Endothelial cell (in vitro differentiated cells): Measurements from ENCODE around the gene A2ML1. TPM values are rescaled to one million over a fixed set of nuclear protein-coding genes. Genes with fewer than 3 reads are reported as not detected.
"Not testable (repeated sequence)": the region's sequence is repeated elsewhere in the genome, so short reads cannot be mapped to it uniquely, and the experiment has no call there.

Experiments used
- DNase-seq: peaks from one replicate; pipeline ENCODE4 v3.0.0; 2021; ENCODE audit warnings: low spot score
- H3K27ac Mint-ChIP-seq: one replicate; pipeline ENCODE4 v1.8.0; 2021; ENCODE audit warnings: mixed read lengths, inconsistent platforms; ENCODE audit not compliant: unreplicated experiment
- H3K27me3 Mint-ChIP-seq: one replicate; pipeline ENCODE4 v1.8.0; 2021; ENCODE audit warnings: mild to moderate bottlenecking, moderate library complexity, mixed read lengths, inconsistent platforms; ENCODE audit not compliant: unreplicated experiment
- H3K36me3 Mint-ChIP-seq: one replicate; pipeline ENCODE4 v1.8.0; 2021; ENCODE audit warnings: mild to moderate bottlenecking, low read depth, mixed read lengths, inconsistent platforms; ENCODE audit not compliant: unreplicated experiment
- H3K4me1 Mint-ChIP-seq: one replicate; pipeline ENCODE4 v1.8.0; 2021; ENCODE audit warnings: mild to moderate bottlenecking, mixed read lengths, inconsistent platforms; ENCODE audit not compliant: unreplicated experiment
- H3K4me3 Mint-ChIP-seq: one replicate; pipeline ENCODE4 v1.8.0; 2021; ENCODE audit warnings: mild to moderate bottlenecking, mixed read lengths, inconsistent platforms; ENCODE audit not compliant: unreplicated experiment
- H3K9me3 Mint-ChIP-seq: one replicate; pipeline ENCODE4 v1.8.0; 2021; ENCODE audit warnings: mixed read lengths, inconsistent platforms; ENCODE audit not compliant: unreplicated experiment
- total RNA-seq: library from RNA; stranded (reverse); fragmentation: NEBNext Ultra II Directional; extraction: Animal tissue kit (Norgen Biotek cat#: 25700); gene quantifications from one replicate; pipeline ENCODE4 v1.2.1, GENCODE V29; 2021; ENCODE audit not compliant: unreplicated experiment
- TF ChIP-seq, protein P1 (sequence below): fragments of 200-600 bp; sonication (generic); IDR thresholded peaks from one replicate; pipeline ENCODE4 v1.5.0; 2021; ENCODE audit warnings: antibody characterized with exemption; ENCODE audit not compliant: unreplicated experiment

The A2ML1 gene
- total RNA-seq, 1 donor from 2014 or later = not detected

DNA sequence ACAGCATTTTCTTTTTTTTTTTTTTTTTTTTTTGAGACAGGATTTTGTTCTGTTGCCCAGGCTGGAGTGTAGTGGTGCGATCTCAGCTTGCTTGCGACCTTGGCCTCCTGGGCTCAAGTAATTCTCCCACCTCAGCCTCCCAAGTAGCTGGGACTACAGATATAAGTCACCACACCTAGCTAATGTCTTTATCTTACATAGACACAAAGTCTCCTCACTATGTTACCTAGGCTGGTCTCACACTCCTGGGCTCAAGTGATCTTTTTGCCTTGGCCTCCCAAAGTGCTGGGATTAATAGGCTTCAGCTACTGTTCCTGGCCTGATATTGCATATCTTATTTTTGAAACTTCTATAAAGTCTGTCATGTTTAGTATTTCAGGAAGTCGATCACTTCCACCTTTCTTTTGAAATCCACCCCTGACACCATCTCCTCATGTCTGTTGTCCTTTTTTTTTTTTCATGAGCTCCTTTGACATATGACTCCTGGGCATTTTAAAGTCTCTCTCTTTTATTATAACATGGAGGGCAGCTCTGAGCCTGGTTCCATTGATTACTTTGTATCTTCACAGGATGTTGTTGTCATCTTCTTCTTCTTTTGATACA, 5.9 kb upstream of the A2ML1 start:
- Mint-ChIP-seq H3K4me3 (no peak overlapping the region), H3K27ac (no peak overlapping the region), H3K27me3 (no peaks in the 10 kb centered on the region), H3K9me3 (no peaks in the 10 kb centered on the region), H3K36me3 (no peaks in the 10 kb centered on the region), H3K4me1 (no peaks in the 10 kb centered on the region)
- DNase-seq = no peak
- TF ChIP-seq, protein P1, sequence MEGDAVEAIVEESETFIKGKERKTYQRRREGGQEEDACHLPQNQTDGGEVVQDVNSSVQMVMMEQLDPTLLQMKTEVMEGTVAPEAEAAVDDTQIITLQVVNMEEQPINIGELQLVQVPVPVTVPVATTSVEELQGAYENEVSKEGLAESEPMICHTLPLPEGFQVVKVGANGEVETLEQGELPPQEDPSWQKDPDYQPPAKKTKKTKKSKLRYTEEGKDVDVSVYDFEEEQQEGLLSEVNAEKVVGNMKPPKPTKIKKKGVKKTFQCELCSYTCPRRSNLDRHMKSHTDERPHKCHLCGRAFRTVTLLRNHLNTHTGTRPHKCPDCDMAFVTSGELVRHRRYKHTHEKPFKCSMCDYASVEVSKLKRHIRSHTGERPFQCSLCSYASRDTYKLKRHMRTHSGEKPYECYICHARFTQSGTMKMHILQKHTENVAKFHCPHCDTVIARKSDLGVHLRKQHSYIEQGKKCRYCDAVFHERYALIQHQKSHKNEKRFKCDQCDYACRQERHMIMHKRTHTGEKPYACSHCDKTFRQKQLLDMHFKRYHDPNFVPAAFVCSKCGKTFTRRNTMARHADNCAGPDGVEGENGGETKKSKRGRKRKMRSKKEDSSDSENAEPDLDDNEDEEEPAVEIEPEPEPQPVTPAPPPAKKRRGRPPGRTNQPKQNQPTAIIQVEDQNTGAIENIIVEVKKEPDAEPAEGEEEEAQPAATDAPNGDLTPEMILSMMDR = no peak

DNA sequence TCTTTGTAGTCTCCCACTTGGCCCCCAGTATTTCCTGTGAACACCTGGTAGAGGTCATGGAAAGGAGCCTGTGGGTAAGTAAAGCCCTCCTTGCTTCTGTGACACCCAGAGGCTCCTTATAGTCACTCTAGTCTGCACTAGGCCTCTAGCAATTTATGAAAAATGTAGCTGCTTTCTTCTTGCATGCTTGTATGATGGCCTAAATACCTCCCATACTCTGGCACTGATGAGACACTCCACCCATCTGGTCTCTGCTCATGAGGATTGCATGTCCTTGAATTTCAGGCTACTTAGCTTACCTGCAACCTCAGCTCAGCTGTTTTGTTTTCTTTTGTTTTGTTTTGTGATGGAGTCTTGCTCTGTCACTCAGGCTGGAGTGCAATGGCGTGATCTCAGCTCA, 4.6 kb upstream of the A2ML1 start:
- Mint-ChIP-seq H3K9me3 (no peaks in the 10 kb centered on the region), H3K4me3 (no peak overlapping the region), H3K27me3 (no peaks in the 10 kb centered on the region), H3K27ac (no peak overlapping the region), H3K36me3 (no peaks in the 10 kb centered on the region), H3K4me1 (no peaks in the 10 kb centered on the region)
- TF ChIP-seq, protein P1 = no peak
- DNase-seq = no peak

DNA sequence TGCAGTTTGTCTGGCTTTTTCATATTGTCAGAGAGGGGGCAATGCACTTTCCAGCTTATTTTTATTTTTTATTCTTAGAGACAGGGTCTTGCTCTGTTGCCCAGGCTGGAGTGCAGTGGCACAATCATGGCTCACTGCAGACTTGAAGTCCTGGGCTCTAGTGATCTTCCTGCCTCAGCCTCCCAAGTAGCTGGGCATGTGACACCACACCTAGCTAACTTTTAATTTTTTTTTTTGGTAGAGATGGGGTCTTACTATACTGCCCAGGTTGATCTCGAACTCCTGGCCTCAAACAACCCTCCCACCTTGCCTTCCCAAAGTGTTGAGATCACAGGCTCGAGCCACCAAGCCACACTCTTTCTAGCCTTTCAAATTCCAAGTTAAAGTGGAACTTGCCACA, 3.9 kb upstream of the A2ML1 start:
- no peak for DNase-seq
- no peak overlapping the region for H3K4me3 Mint-ChIP-seq
- H3K27me3 Mint-ChIP-seq = peaks cover 2% of the 10 kb centered on the region
- H3K36me3 Mint-ChIP-seq = no peaks in the 10 kb centered on the region
- no peaks in the 10 kb centered on the region for H3K4me1 Mint-ChIP-seq
- no peak overlapping the region for H3K27ac Mint-ChIP-seq
- no peaks in the 10 kb centered on the region for H3K9me3 Mint-ChIP-seq
- TF ChIP-seq, protein P1 = no peak

DNA sequence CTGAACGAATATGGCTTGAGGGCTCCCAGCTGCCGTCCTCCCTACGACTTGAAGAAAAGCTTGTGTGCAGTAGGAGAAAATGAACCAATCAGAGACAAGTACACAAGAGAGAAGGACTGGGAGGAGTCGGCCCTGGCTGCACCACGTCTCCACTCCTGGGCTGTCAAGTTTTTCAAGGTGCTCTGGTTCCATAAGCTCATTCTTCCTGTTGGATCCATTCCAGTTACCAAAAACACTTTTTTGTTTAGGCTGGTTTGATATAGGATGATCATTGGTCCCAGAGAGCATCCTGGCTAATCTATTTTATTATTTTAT, 2.8 kb upstream of the A2ML1 start:
- H3K4me3 Mint-ChIP-seq = no peak overlapping the region
- no peaks in the 10 kb centered on the region for H3K36me3 Mint-ChIP-seq
- no peak for DNase-seq
- H3K27me3 Mint-ChIP-seq = peaks cover 4% of the 10 kb centered on the region
- no peak overlapping the region for H3K27ac Mint-ChIP-seq
- H3K9me3 Mint-ChIP-seq = no peaks in the 10 kb centered on the region
- TF ChIP-seq, protein P1 = no peak
- no peaks in the 10 kb centered on the region for H3K4me1 Mint-ChIP-seq

DNA sequence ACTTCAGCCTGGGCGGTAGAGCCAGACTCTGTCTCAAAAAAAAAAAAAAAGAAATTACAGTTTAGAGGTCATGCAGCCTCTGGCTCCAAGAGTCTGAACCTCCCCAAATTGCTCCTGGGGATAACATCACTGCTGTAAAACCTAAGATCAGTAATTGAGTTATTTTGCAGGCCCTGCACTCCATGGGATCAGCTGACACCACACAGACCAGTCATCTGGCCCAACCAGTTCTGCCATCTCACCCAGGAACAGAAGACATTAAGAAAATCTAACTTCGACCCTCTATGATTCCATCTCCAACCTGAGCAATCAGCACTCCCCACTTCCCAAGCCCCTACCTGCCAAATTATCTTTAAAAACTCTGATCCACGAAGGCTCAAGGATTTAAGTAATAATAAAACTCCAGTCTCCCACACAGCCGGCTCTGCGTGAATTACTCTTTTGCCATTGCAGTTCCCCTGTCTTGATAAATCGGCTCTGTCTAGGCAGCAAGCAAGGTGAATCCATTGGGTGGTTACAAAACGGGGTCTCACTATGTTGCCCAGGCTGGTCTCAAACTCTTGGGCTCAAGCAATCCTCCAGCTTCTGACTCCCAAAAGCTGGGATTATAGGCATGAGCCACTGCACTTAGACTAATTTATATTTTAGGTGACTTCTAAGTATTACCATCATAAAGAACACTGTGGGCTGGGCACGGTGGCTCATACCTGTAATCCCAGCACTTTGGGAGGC, 1.6 kb upstream of the A2ML1 start:
- H3K9me3 Mint-ChIP-seq, H3K4me1 Mint-ChIP-seq, H3K27ac Mint-ChIP-seq, H3K27me3 Mint-ChIP-seq, H3K4me3 Mint-ChIP-seq, DNase-seq, H3K36me3 Mint-ChIP-seq: not testable (repeated sequence)
